Activated CD8-positive, alpha-beta memory T cell treated with anti-CD3 and anti-CD28 coated beads, Interleukin-2, amount 50 U/mL, for 24 hours (primary cell): ENCODE data around the gene NECAB2.

Experiments
- DNase-seq: peaks from one replicate; pipeline ENCODE4 v3.0.0-alpha.2; 2020; ENCODE audit errors: extremely low read depth

Gene NECAB2

GRCh38 chr16:84024854-84025253 lies 56.8 kb downstream of the NECAB2 start:
- DNase-seq: no peak

- no peak for DNase-seq
Observed at GRCh38 chr16:84026606-84027005, 58.6 kb downstream of the NECAB2 start.

- DNase-seq: no peak
Observed at GRCh38 chr16:84027625-84028024, 59.6 kb downstream of the NECAB2 start.

GRCh38 chr16:84029297-84030047 lies 61.4 kb downstream of the NECAB2 start:
- no peak for DNase-seq

DNA sequence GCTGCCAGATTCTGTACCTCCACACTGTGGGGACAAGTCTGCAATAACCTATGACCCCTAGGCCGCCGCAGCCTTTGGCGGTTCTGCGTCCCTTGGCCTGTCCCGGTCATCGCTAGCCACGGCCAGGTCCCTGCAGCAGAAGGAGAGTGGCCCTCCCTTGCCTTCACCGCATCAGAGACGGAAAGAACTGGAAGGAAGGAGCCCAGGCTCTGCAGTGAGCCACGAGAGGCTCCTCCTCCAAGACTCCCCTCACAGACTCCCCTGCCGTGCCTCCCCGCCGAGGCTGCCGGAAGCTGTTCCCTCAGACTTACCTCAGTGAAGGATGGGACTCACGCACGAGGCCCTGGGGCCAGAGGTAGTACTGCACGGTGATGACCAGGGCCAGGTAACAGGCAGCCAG lies 63.5 kb downstream of the NECAB2 start:
- no peak for DNase-seq

GRCh38 chr16:84032458-84033178 lies 64.6 kb downstream of the NECAB2 start:
- DNase-seq: no peak

- no peak for DNase-seq
Observed at GRCh38 chr16:84033251-84034195, 65.5 kb downstream of the NECAB2 start.

- no peak for DNase-seq
Observed at GRCh38 chr16:84034516-84034915, 66.5 kb downstream of the NECAB2 start.

GRCh38 chr16:84036131-84036530 lies 68.1 kb downstream of the NECAB2 start:
- DNase-seq: no peak

- no peak for DNase-seq
Observed at GRCh38 chr16:84036982-84037425, 69.0 kb downstream of the NECAB2 start.

- no peak for DNase-seq
Observed at GRCh38 chr16:84038469-84038868, 70.4 kb downstream of the NECAB2 start.

DNA sequence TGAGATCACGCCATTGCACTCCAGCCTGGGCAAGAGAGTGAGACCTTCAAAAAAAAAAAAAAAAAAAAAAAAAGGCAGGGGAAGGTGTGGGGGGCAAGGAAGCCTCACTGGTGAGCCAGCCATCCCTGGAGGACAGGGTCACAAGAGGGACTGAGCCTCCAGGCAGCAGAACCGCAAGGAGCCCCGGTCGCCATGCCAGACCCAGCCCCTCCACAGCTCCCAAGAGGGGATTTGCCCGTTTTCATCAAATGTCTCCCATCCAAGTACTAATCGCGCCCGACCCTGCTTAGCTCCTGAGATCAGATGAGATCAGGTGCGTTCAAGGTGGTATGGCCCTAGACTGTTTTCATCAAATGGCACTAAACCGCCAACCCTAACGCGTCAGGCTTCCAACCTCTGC lies 71.7 kb downstream of the NECAB2 start:
- no peak for DNase-seq

GRCh38 chr16:84040226-84040822 lies 72.3 kb downstream of the NECAB2 start:
- DNase-seq: no peak

DNA sequence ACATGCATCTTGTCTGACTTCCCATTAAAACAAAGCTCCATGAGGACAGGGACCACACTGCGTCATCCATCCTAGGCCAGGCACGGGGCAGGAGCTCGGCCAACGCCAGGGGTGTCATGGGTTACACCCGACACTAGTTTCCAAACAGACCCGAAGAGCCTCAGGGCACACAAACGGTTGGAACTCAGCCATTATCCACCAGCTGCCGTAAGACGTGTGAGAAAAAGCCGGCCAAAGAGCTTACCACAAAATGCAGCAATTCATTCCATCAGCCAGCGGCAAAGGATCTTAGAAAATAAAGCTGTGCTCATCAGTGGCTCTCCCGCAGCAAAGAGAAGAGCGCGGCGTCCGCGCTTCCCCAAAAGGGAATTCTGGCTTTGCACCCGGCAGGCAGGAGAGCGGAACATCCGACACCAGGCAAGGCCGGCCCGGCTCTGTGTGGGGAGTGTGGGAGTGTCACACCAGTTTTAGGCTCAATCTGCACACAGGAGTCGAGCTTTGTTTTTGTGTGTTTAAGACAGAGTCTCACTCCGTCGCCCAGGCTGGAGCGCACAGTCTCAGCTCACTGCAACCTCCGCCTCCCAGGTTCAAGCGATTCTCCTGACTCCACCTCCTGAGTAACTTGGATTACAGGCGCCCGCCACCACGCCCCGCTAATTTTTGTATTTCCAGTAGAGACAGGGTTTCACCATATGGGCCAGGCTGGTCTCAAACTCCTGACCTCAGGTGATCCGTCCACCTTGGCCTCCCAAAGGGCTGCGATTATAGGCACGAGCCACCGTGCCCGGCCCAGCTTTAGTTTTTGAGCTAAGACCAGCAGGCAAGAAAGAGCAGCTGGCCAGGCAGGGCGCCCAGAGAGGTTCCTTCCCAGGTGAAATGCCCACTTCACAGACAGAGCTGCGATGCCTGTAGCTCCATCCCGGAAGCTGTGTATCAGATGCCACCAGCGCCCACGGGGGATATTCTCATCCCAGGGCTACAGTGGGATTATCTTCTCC lies 73.1 kb downstream of the NECAB2 start:
- DNase-seq: no peak

- DNase-seq: no peak
Observed at GRCh38 chr16:84041881-84042280, 73.8 kb downstream of the NECAB2 start.

DNA sequence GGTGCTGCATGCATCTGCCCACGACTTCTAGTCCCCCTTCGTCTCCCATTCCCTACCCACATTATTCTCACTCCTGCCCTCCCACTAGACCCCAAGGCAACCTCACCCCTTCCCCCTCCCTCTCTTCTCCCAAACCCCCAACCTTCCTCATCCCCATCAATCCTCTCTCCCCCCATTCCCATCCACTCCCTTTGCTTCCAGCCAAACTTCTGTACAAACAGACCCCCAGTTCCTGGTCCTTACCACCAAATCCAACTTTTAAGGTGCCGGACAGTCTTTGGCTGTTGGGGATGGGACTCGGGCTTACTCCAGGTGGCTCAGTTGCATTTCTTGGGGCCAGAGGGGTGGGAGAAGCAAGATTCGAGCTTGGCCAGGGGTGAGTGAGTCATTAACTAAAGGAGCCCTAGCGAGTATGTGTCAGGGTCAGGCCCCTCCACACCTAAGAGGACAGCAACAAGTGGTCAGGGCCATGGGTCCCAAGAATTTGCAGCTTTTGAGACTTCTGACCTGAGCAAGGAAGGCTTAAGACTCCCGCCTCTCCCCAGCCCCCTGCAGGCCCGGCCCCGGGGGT lies 74.3 kb downstream of the NECAB2 start, which contains the start of gene SLC38A8:
TSS of gene SLC38A8 (minus strand) at position 488 of the 571 bp plus-strand sequence. CDS start 638 bp downstream, outside the sequence.
- no peak for DNase-seq

DNA sequence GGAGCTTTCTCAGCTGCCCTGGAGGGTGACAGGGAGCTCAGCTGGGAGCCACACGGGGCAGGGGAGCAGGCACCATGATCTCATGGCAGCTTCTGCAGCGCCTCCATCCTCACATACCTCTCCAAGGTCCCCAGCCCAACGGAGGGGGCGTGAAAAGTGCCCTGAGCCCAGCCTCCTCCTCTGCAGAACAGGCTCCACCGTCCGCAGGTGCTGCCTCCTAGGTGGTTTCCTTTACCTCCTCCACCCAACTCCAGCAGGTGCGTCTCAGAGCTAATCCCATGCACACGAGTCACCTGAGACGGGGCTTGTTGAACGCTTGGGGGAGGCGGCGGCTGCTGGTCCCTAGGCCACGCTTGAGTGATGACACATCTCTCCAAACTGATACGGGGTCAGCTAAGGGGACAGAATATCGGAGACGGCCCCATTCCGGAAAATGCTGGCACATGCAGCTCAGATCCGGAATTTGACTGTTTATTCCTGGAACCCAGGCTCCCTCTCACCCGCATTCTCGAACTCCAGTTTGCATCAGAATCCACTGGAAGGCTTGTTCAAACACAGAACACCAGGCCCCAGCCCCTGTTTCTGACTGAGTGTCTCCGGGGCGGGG lies 74.9 kb downstream of the NECAB2 start:
- no peak for DNase-seq

DNA sequence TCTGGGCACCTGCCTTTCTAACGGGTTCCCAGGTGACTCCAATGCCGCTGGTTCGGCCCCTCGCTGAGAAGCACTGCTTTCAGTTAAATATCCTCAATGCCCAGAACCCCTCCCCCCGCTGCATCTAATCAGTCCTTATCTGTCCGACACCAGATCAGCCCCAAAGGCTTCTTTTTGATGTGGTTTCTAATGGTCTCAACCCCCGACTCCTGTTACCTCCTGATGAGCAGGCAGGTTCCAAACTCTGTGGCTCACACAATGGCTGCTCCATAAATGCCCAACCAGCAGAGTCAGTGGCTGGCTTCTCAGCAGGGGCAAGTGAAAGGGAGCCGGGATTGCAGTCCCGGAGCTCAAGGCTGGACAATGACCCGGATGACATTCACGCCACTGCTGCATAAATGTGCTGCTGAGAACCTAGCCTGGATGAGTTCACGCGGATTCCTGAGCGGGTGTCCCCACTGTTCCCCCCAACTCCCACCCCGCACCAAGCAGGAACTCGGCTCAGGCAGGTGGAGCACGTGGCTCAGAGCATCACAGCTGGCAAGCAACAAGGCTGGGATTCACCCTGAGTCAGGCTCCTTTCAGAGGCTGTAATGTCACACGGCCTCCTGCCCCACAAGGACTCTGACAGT lies 75.6 kb downstream of the NECAB2 start:
- no peak for DNase-seq

DNA sequence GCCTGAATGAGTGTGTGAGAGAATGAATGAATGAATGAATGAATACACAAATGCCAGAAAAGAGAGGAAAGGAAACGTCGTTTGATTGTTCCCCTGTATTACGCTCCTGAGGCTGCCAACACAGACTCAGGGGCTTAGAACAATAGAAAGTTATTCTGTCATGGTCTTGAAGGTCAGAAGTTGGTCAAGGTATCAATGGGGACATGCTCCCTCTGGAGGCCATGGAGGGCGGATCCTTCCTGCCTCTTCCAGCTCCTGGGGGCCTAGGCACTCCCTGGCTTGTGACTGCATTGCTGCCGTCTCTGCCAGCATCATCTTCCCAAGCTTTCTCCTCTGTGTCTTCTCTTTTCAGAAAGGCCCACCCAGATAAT lies 76.1 kb downstream of the NECAB2 start:
- no peak for DNase-seq
